Left ventricle myocardium inferior (tissue), 1 donor: ENCODE results near the gene EEA1. TPM values are rescaled to one million over a fixed set of nuclear protein-coding genes. Genes with fewer than 3 reads are reported as not detected.

Source experiments
- DNase-seq: peaks from one replicate; pipeline ENCODE4 v3.0.0-alpha.2; 2020
- H3K27ac ChIP-seq: fragments of 200-600 bp; replicated peaks from 2 replicates; pipeline ENCODE4 v1.8.0; 2021
- H3K27me3 ChIP-seq: fragments of 200-600 bp; 2 replicates; pipeline ENCODE4 v1.8.0; 2021; ENCODE audit warnings: low read depth
- H3K36me3 ChIP-seq: fragments of 200-600 bp; 2 replicates; pipeline ENCODE4 v1.8.0; 2021
- H3K4me1 ChIP-seq: fragments of 200-600 bp; 2 replicates; pipeline ENCODE4 v1.8.0; 2021
- H3K4me3 ChIP-seq: fragments of 200-600 bp; 2 replicates; pipeline ENCODE4 v1.8.0; 2021; ENCODE audit warnings: mild to moderate bottlenecking, moderate library complexity
- H3K9me3 ChIP-seq: fragments of 200-600 bp; replicated peaks from 2 replicates; pipeline ENCODE4 v1.8.0; 2021
- CTCF ChIP-seq: fragments of 200-600 bp; IDR thresholded peaks from 2 replicates; pipeline ENCODE4 v1.8.0; 2021; ENCODE audit warnings: antibody characterized with exemption, mild to moderate bottlenecking, borderline replicate concordance
- intact Hi-C: fragments of 100-400 bp; cut with micrococcal nuclease; formaldehyde crosslinking; loops from one replicate; pipeline ENCODE4 v1.11.0; 2022
- total RNA-seq: library from RNA; stranded (reverse); fragmentation: NEBNext Ultra II Directional; extraction: Animal tissue kit (Norgen Biotek cat#: 25700); gene quantifications from one replicate; pipeline ENCODE4 v1.2.1, GENCODE V29; 2021
- donor health status: DM: no; HTN: yes; CAD: no; lungs with severe emphysema.

The EEA1 gene
- total RNA-seq, 1 donor from 2014 or later = 23.9 TPM

DNA sequence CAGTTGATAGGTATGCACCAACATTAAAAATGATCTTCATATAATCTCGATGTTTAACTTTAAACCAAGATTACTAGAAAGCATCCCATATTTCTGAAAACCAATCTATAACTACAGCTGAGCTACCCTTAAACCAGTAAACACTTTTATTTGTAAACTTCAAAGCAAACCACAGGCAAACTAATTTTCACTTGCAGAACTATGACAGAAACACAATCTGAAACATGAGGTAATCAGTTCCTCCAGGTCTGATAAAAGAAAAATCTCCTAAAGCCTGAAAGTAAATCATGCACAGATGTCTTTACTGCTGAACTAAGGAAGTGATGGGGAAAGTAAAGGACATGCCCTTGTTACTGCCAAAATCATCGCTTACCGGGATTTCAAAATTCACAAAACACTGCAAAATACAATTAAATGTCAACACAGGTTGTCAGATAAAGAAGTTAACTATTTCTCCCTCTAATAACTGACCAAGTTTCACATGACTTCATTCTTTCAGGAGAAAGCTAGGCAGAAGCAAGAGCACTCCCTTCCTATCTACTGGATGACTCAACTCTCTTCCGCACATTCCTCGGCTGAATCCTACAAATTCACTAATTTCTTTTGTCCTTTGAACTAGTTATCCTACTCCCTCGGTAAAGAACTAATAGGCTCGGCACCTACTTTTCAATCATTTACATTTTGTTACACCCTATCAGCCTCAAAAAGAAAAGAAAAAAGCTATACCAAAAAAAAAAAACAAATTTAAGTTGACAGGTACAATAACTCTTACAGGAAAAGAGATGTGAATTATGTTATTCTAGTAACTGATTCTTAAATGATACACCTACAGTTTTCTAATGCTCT lies 1.4 kb downstream of the EEA1 start:
- no peak for DNase-seq
- Histone ChIP-seq H3K36me3 (no peaks in the 10 kb centered on the region), H3K4me3 (peak overlapping the region; percentile 90), H3K27me3 (no peaks in the 10 kb centered on the region), H3K4me1 (peaks cover 60% of the 10 kb centered on the region), H3K27ac (peak overlapping the region; percentile 99), H3K9me3 (no peaks in the 10 kb centered on the region)
- no peak for TF ChIP-seq CTCF
- intact Hi-C loops = no loop called here

DNA sequence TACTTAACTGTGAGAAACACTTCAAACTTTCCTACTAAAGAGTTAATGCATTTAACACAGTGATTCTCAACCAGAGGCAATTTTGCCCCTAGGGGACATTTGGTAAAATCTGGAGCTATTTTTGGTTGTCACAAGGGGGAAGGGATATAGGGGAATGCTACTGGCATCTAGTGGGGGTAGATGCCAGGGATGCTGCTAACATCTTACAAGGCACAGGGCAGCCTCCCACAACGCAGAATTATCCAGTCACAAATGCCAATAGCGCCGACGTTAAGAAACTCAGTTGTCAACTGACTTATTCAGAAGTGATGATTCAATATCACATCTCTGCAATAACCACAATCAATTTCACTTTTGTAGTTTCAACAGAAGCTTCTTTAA lies 2.0 kb downstream of the EEA1 start:
- no peak for DNase-seq
- Histone ChIP-seq H3K9me3 (no peaks in the 10 kb centered on the region), H3K27me3 (no peaks in the 10 kb centered on the region), H3K4me3 (peak overlapping the region; percentile 90), H3K27ac (peak overlapping the region; percentile 99), H3K4me1 (peaks cover 63% of the 10 kb centered on the region), H3K36me3 (no peaks in the 10 kb centered on the region)
- peak; percentile 36 for TF ChIP-seq CTCF
- intact Hi-C loops = no loop called here

- TF ChIP-seq CTCF = no peak
- no peaks in the 10 kb centered on the region for H3K27me3 ChIP-seq
- peak overlapping the region; percentile 90 for H3K4me3 ChIP-seq
- no peaks in the 10 kb centered on the region for H3K36me3 ChIP-seq
- H3K9me3 ChIP-seq = no peaks in the 10 kb centered on the region
- H3K27ac ChIP-seq = peak overlapping the region; percentile 99
- DNase-seq = no peak
- peaks cover 66% of the 10 kb centered on the region for H3K4me1 ChIP-seq
- intact Hi-C loops = no loop called here
These were observed 2.5 kb downstream of the EEA1 start for GRCh38 chr12:92926549-92926948.

- no peaks in the 10 kb centered on the region for H3K36me3 ChIP-seq
- DNase-seq = no peak
- TF ChIP-seq CTCF = no peak
- H3K4me1 ChIP-seq = peaks cover 43% of the 10 kb centered on the region
- no peak overlapping the region for H3K4me3 ChIP-seq
- intact Hi-C loops = no loop called here
- no peak overlapping the region for H3K27ac ChIP-seq
- no peaks in the 10 kb centered on the region for H3K9me3 ChIP-seq
- no peaks in the 10 kb centered on the region for H3K27me3 ChIP-seq
These were observed 7.2 kb downstream of the EEA1 start for GRCh38 chr12:92921877-92922276.

GRCh38 chr12:92915365-92915764 lies 13.7 kb downstream of the EEA1 start:
- Histone ChIP-seq H3K4me3 (no peak overlapping the region), H3K4me1 (peaks cover 26% of the 10 kb centered on the region), H3K27me3 (no peaks in the 10 kb centered on the region), H3K27ac (no peak overlapping the region), H3K9me3 (no peaks in the 10 kb centered on the region), H3K36me3 (no peaks in the 10 kb centered on the region)
- intact Hi-C loops = no loop called here
- no peak for DNase-seq
- TF ChIP-seq CTCF = no peak
